GM12874 (cell line): ENCODE data around the gene HMCN1.

Source experiments
- TF ChIP-seq, protein P1 (sequence below): IDR thresholded peaks from 2 replicates; pipeline ENCODE4 v1.5.1; 2011; ENCODE audit warnings: low read depth, mild to moderate bottlenecking, control low read depth, low read length, moderate library complexity; ENCODE audit not compliant: insufficient read depth

Gene HMCN1

DNA sequence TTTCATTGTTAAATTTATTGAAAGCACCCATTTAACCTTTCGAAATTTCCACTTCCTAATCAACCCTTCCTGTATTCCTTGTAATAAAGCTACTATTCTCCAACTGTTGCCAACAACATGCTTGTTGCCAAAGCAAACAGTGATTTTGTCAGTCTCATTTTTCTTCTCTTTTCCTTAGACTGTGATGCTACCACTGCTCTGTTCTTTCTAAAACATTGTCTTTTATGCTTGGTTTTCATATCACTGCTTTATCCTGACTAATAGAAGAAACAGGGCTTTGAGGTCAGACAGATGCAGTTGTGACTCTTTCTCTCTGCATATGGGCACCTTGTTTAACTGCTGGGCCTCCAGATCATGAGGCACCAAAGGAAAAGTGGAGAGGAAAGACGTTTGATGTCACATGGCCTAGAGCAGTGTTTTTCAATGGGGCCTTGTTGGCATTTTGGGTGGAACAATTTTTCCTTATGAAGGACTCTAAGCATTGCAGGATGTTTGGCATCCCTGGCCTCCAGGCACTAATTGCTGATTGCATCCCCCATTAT, 56.1 kb downstream of the HMCN1 start:
- TF ChIP-seq, protein P1, sequence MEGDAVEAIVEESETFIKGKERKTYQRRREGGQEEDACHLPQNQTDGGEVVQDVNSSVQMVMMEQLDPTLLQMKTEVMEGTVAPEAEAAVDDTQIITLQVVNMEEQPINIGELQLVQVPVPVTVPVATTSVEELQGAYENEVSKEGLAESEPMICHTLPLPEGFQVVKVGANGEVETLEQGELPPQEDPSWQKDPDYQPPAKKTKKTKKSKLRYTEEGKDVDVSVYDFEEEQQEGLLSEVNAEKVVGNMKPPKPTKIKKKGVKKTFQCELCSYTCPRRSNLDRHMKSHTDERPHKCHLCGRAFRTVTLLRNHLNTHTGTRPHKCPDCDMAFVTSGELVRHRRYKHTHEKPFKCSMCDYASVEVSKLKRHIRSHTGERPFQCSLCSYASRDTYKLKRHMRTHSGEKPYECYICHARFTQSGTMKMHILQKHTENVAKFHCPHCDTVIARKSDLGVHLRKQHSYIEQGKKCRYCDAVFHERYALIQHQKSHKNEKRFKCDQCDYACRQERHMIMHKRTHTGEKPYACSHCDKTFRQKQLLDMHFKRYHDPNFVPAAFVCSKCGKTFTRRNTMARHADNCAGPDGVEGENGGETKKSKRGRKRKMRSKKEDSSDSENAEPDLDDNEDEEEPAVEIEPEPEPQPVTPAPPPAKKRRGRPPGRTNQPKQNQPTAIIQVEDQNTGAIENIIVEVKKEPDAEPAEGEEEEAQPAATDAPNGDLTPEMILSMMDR = no peak

DNA sequence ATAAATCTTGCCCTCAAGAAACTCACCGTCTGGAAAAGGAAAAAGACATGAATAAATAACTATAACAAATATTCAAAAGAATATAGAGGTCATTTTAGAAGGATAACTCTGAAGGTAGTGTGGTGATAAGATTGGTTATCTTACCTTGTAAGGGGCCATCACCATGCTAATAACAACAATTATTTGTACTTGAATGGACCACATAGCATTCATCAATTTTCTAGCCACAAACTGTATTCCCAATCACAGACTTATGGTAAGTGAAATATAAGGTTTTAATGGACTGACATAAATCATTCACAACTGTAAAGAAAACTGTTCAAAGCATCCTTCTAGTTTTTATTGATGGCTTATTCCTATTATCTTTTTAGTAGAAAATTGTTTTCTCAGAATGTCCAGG, 57.8 kb downstream of the HMCN1 start:
- TF ChIP-seq, protein P1 = no peak

DNA sequence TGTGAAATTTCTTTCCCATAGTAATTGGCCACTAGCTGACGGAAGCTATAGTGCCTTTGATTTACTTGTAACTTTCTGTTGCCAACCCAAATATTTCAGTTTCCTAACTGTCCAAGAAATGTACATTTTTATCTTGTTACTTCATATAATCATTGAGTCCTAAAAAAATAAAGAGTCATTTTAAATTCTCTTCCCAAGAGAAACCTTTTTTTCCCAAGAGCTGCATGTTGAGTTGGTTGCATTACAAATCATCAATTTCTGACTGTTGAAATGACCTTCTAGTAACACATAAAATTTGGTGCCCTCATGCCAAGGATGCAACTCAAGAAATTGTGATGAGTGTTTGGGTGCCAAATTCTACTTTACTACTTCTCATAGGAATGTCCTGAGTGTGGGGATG, 61.0 kb downstream of the HMCN1 start:
- TF ChIP-seq, protein P1 = no peak

DNA sequence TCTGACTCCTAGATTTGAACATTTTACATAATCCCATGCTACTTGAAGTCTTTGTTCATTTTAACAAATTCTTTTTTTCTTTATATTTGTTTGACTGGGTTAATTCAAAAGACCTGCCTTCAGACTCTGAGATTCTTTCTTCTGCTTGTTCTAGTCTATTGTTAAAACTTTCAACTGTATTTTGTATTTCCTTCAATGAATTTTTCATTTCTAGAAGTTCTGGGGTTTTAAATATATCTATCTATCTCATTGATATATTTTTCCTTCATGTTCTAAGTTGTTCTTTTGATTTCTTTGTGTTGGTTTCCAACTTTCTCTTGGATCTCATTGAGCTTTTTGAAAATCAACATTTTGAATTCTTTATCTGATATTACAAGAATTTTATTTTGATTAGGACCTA, 64.3 kb downstream of the HMCN1 start:
- TF ChIP-seq, protein P1 = no peak

DNA sequence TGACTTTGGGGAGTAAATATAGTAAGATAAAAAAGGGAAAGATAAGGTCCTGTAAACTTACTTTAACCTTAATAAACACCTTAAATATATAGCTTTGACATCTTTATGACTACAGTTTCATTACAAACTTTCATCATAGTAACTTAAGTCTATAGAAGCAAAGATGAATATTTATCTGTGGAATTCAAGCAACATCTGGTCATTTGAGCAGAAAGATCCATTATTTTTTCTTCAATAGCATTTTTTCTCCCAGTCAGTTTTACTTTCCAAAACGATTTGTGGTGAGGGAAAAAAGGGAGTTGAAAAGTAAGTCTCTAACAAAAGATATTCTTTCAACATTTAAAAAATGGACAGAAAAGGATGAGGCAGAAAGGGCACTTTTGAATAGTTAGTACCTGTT, 69.0 kb downstream of the HMCN1 start:
- TF ChIP-seq, protein P1 = no peak

DNA sequence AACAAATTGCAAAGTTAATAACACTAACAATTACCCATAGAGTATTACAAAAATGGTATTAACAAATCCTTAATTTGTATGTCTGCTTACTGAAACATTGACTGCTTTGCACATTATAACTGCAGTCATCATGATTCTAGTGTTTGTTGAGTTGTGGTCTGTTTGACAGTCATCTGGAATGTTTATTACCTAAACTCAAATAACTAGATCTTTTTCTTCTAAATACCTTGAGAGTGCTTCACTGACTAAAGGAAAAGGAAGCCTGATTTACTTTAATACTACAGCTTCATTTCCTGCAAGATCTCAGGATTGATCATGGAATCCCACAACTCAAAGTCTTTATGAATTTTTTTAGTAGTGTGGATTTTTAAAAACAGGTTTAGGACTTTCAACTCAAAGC, 70.0 kb downstream of the HMCN1 start:
- TF ChIP-seq, protein P1 = no peak

DNA sequence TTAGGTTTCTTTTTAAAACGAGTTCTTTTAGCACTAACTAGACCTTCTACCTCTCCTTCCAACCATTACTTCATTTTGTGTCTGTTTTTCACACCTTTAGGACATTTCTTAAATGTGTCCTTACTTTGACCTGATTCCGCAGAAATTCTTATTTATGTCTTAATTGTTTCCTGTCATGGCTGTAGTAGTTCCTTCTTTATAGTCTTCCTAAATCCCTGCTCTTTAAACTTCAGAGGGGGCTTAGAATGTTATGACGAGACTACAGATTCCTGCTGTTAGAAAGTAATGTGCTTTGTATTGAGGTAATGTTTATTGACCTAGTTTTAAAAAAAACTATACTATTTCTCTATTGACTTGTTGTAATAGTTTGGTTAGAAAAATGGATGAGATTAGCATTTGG, 70.4 kb downstream of the HMCN1 start:
- TF ChIP-seq, protein P1 = no peak
